Suprapubic skin (tissue), 3 donors: ENCODE results near the gene CA12.

ENCODE experiments used
- CTCF ChIP-seq, 2 donors: fragments of 200-600 bp in 1 of 2; fragments of 450-650 bp in 1 of 2; sonication (generic) in 1 of 2; IDR thresholded peaks; one replicate each; pipeline ENCODE4 v1.5.1; 2016 to 2019; ENCODE audit warnings: antibody characterized with exemption in 2 of 2, mild to moderate bottlenecking in 1 of 2, moderate library complexity in 1 of 2
- EP300 ChIP-seq: sonication (generic); formaldehyde crosslinking; IDR thresholded peaks from one replicate; pipeline ENCODE4 v1.6.1; 2017; ENCODE audit warnings: antibody characterized with exemption
- POLR2A ChIP-seq, 2 donors: fragments of 450-650 bp; IDR thresholded peaks; one replicate each; pipeline ENCODE4 v1.6.1; 2017; ENCODE audit warnings: antibody characterized with exemption in 2 of 2, mild to moderate bottlenecking in 2 of 2, moderate library complexity in 2 of 2

- TF ChIP-seq POLR2A (IDR thresholded peaks at IDR 0.05), result no peak
- peak; percentile 34 to 60 for TF ChIP-seq CTCF (IDR thresholded peaks at IDR 0.05)
- TF ChIP-seq EP300, result no peak
Observed at GRCh38 chr15:63288778-63289378, 92.8 kb downstream of the CA12 start.
